Measurements from ENCODE around the gene CHAF1B.

CHAF1B gene

DNA sequence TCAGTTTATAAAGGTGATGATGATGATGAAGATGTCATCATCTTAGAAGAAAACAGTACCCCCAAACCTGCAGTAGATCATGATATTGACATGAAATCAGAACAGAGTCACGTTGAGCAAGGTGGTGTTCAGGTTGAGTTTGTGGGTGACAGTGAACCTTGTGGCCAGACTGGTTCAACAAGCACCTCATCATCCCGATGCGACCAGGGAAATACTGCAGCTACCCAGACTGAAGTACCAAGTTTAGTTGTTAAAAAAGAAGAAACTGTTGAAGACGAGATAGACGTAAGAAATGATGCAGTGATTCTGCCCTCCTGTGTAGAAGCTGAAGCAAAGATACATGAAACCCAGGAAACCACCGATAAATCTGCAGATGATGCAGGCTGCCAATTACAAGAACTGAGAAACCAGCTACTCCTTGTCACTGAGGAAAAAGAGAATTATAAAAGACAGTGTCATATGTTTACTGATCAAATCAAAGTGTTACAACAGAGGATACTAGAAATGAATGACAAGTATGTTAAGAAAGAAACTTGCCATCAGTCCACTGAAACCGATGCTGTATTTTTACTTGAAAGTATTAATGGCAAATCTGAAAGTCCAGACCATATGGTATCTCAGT, 16.0 kb upstream of the CHAF1B start:
- H3K27me3 ChIP-seq (ENCODE audit: control insufficient read depth in 3 of 3, insufficient read depth in 3 of 3, low read depth in 1 of 3, low read length in 3 of 3): no peaks in the 10 kb centered on the region
- H3K36me3 ChIP-seq (replicated peaks in 1 of 2; ENCODE audit: control insufficient read depth in 2 of 2, insufficient read depth in 2 of 2, low read length in 2 of 2): peaks cover 26 to 97% of the 10 kb centered on the region in 2 donors
- no peak overlapping the region for H3K4me3 ChIP-seq (ENCODE audit: low read length in 2 of 2)
- H2BK5ac ChIP-seq (ENCODE audit: low read length): no peak overlapping the region
- H2BK120ac ChIP-seq (ENCODE audit: low read depth, low read length): no peak overlapping the region
- H2BK12ac ChIP-seq (ENCODE audit: low read length): no peak overlapping the region
- no peak for DNase-seq (ENCODE audit: low spot score)
- no peak overlapping the region for H4K91ac ChIP-seq (ENCODE audit: low read depth, low read length, poor library complexity)
- no peak overlapping the region for H3K9ac ChIP-seq (ENCODE audit: low read depth, low read length, poor library complexity)
- no peak overlapping the region for H2AFZ ChIP-seq (ENCODE audit: low read length)
- no peaks in the 10 kb centered on the region for H3K9me3 ChIP-seq (replicated peaks in 1 of 2; ENCODE audit: control insufficient read depth in 2 of 2, insufficient read depth in 1 of 2, low read depth in 1 of 2, low read length in 2 of 2)
- no peak overlapping the region for H3K18ac ChIP-seq (ENCODE audit: low read length)
- H3K23ac ChIP-seq (ENCODE audit: low read depth, low read length, poor library complexity): no peak overlapping the region
- no peaks in the 10 kb centered on the region for H3K79me1 ChIP-seq (ENCODE audit: low read depth, low read length)
- H4K8ac ChIP-seq (ENCODE audit: low read depth, low read length): no peak overlapping the region
- no peak overlapping the region for H3K4ac ChIP-seq (ENCODE audit: low read length)
- no peak overlapping the region for H3K14ac ChIP-seq (ENCODE audit: low read length)
- H2AK5ac ChIP-seq (ENCODE audit: low read depth, low read length): no peak overlapping the region
- no CpG with 5 or more reads among the region's 7 CpGs for whole genome bisulfite sequencing, 2 donors (ENCODE audit: extremely low coverage in 2 of 2, insufficient read length in 2 of 2, insufficient replicate concordance in 1 of 2)
- H3K27ac ChIP-seq (replicated peaks; ENCODE audit: low read length): no peak overlapping the region
- no peaks in the 10 kb centered on the region for H3K4me1 ChIP-seq (ENCODE audit: control insufficient read depth in 2 of 2, insufficient read depth in 1 of 2, low read depth in 1 of 2, low read length in 2 of 2)
- H3K4me2 ChIP-seq (ENCODE audit: insufficient read depth, low read length, poor library complexity, severe bottlenecking): no peak overlapping the region
- H2BK15ac ChIP-seq (ENCODE audit: low read length): no peak overlapping the region

DNA sequence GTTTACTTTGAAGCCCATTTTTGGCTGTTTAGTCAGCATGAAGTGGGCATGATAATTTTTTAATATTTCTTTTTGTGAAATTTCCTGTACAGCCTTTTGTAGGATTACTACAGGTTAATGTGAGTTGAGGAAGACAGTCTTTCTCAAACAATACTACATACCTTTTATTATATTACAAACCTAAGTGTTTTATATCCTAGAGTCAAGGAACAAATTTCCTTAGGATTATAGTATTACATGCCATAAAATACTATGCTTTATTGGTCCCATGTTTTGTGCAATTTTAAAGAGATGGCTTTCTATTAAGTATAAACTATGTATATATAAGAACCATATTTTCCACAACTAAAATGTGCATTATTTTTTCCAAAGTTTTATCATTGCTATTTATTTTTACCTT, 9.2 kb upstream of the CHAF1B start:
- Histone ChIP-seq H3K4me3 (ENCODE audit: low read length in 2 of 2) (no peak overlapping the region), H3K18ac (ENCODE audit: low read length) (no peak overlapping the region), H3K14ac (ENCODE audit: low read length) (no peak overlapping the region), H3K79me1 (ENCODE audit: low read depth, low read length) (peaks cover 3% of the 10 kb centered on the region), H3K27me3 (ENCODE audit: control insufficient read depth in 3 of 3, insufficient read depth in 3 of 3, low read depth in 1 of 3, low read length in 3 of 3) (no peaks in the 10 kb centered on the region), H3K23ac (ENCODE audit: low read depth, low read length, poor library complexity) (no peak overlapping the region), H3K4me2 (ENCODE audit: insufficient read depth, low read length, poor library complexity, severe bottlenecking) (no peak overlapping the region), H2AFZ (ENCODE audit: low read length) (no peak overlapping the region), H2BK15ac (ENCODE audit: low read length) (no peak overlapping the region), H3K4me1 (ENCODE audit: control insufficient read depth in 2 of 2, insufficient read depth in 1 of 2, low read depth in 1 of 2, low read length in 2 of 2) (peaks cover 0 to 1% of the 10 kb centered on the region in 2 donors), H2BK12ac (ENCODE audit: low read length) (no peak overlapping the region), H4K8ac (ENCODE audit: low read depth, low read length) (no peak overlapping the region), H2AK5ac (ENCODE audit: low read depth, low read length) (no peak overlapping the region), H4K91ac (ENCODE audit: low read depth, low read length, poor library complexity) (no peak overlapping the region), H3K27ac (replicated peaks; ENCODE audit: low read length) (no peak overlapping the region), H3K36me3 (replicated peaks in 1 of 2; ENCODE audit: control insufficient read depth in 2 of 2, insufficient read depth in 2 of 2, low read length in 2 of 2) (peaks cover 18 to 76% of the 10 kb centered on the region in 2 donors), H2BK120ac (ENCODE audit: low read depth, low read length) (no peak overlapping the region), H3K9me3 (replicated peaks in 1 of 2; ENCODE audit: control insufficient read depth in 2 of 2, insufficient read depth in 1 of 2, low read depth in 1 of 2, low read length in 2 of 2) (no peaks in the 10 kb centered on the region), H3K9ac (ENCODE audit: low read depth, low read length, poor library complexity) (no peak overlapping the region), H2BK5ac (ENCODE audit: low read length) (no peak overlapping the region), H3K4ac (ENCODE audit: low read length) (no peak overlapping the region)
- no peak for DNase-seq (ENCODE audit: low spot score)

DNA sequence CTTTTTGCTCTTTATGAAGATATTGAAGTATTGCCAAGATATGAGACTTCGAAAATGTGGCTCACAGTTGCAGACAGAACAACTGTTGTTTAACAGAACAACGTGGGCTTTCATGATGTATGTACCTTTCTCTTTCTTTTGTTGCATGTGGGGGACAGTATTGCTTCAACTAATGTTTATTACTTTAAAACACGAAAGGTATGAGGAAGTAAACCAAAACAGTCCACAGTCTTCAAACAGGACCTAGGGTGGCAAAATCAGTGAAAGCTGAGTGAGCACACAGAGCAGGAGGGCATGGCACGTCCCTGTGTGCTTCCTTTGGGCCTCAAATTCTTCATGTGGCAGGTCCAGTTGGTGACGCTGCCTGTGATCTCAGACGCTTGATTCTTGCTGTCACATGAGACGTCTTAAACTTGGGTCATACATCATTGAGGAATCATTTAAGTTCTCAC, 7.8 kb upstream of the CHAF1B start:
- Histone ChIP-seq H3K4me3 (ENCODE audit: low read length in 2 of 2) (no peak overlapping the region), H3K18ac (ENCODE audit: low read length) (no peak overlapping the region), H3K27me3 (ENCODE audit: control insufficient read depth in 3 of 3, insufficient read depth in 3 of 3, low read depth in 1 of 3, low read length in 3 of 3) (no peaks in the 10 kb centered on the region), H2BK120ac (ENCODE audit: low read depth, low read length) (no peak overlapping the region), H3K9ac (ENCODE audit: low read depth, low read length, poor library complexity) (no peak overlapping the region), H3K9me3 (replicated peaks in 1 of 2; ENCODE audit: control insufficient read depth in 2 of 2, insufficient read depth in 1 of 2, low read depth in 1 of 2, low read length in 2 of 2) (no peaks in the 10 kb centered on the region), H3K36me3 (replicated peaks in 1 of 2; ENCODE audit: control insufficient read depth in 2 of 2, insufficient read depth in 2 of 2, low read length in 2 of 2) (peaks cover 13 to 62% of the 10 kb centered on the region in 2 donors), H2BK15ac (ENCODE audit: low read length) (no peak overlapping the region), H3K4me1 (ENCODE audit: control insufficient read depth in 2 of 2, insufficient read depth in 1 of 2, low read depth in 1 of 2, low read length in 2 of 2) (peaks cover 0 to 1% of the 10 kb centered on the region in 2 donors), H2AFZ (ENCODE audit: low read length) (no peak overlapping the region), H2AK5ac (ENCODE audit: low read depth, low read length) (no peak overlapping the region), H2BK5ac (ENCODE audit: low read length) (no peak overlapping the region), H3K14ac (ENCODE audit: low read length) (no peak overlapping the region), H2BK12ac (ENCODE audit: low read length) (no peak overlapping the region), H3K4me2 (ENCODE audit: insufficient read depth, low read length, poor library complexity, severe bottlenecking) (no peak overlapping the region), H4K8ac (ENCODE audit: low read depth, low read length) (no peak overlapping the region), H3K4ac (ENCODE audit: low read length) (no peak overlapping the region), H3K27ac (replicated peaks; ENCODE audit: low read length) (no peak overlapping the region), H3K23ac (ENCODE audit: low read depth, low read length, poor library complexity) (no peak overlapping the region), H4K91ac (ENCODE audit: low read depth, low read length, poor library complexity) (no peak overlapping the region), H3K79me1 (ENCODE audit: low read depth, low read length) (peaks cover 3% of the 10 kb centered on the region)
- no CpG with 5 or more reads among the region's 7 CpGs for WGBS, 2 donors (ENCODE audit: extremely low coverage in 2 of 2, insufficient read length in 2 of 2, insufficient replicate concordance in 1 of 2)
- DNase-seq (ENCODE audit: low spot score): no peak

DNA sequence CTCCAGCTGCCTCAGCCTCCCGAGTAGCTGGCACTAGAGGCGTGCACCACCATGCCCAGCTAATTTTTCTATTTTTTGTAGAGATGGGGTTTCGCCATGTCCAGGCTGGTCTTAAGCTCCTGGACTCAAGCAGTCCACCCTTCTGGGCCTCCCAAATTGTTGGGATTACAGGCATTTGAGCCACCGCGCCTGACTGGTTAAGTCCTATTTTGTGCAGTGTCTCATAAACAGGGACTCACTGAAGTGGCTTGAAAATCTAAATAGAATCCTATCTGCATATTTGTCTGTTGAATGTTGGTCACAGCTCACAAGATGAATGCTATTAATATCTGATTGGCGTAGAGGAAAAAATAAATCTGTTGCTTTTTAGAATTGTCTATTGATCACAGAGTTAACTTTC, 5.9 kb upstream of the CHAF1B start:
- no peaks in the 10 kb centered on the region for H3K27me3 ChIP-seq (ENCODE audit: control insufficient read depth in 3 of 3, insufficient read depth in 3 of 3, low read depth in 1 of 3, low read length in 3 of 3)
- no peak overlapping the region for H2AK5ac ChIP-seq (ENCODE audit: low read depth, low read length)
- no peak overlapping the region for H2BK5ac ChIP-seq (ENCODE audit: low read length)
- H3K23ac ChIP-seq (ENCODE audit: low read depth, low read length, poor library complexity): no peak overlapping the region
- H2AFZ ChIP-seq (ENCODE audit: low read length): no peak overlapping the region
- no peak overlapping the region for H4K8ac ChIP-seq (ENCODE audit: low read depth, low read length)
- H3K4ac ChIP-seq (ENCODE audit: low read length): no peak overlapping the region
- H3K36me3 ChIP-seq (replicated peaks in 1 of 2; ENCODE audit: control insufficient read depth in 2 of 2, insufficient read depth in 2 of 2, low read length in 2 of 2): peaks cover 11 to 45% of the 10 kb centered on the region in 2 donors
- H3K14ac ChIP-seq (ENCODE audit: low read length): no peak overlapping the region
- H3K27ac ChIP-seq (replicated peaks; ENCODE audit: low read length): peak overlapping the region; percentile 25
- no peak overlapping the region for H3K4me3 ChIP-seq (ENCODE audit: low read length in 2 of 2)
- H2BK120ac ChIP-seq (ENCODE audit: low read depth, low read length): no peak overlapping the region
- no peak overlapping the region for H2BK12ac ChIP-seq (ENCODE audit: low read length)
- H3K79me1 ChIP-seq (ENCODE audit: low read depth, low read length): peaks cover 3% of the 10 kb centered on the region
- no peaks in the 10 kb centered on the region for H3K9me3 ChIP-seq (replicated peaks in 1 of 2; ENCODE audit: control insufficient read depth in 2 of 2, insufficient read depth in 1 of 2, low read depth in 1 of 2, low read length in 2 of 2)
- H3K18ac ChIP-seq (ENCODE audit: low read length): no peak overlapping the region
- H4K91ac ChIP-seq (ENCODE audit: low read depth, low read length, poor library complexity): no peak overlapping the region
- H2BK15ac ChIP-seq (ENCODE audit: low read length): no peak overlapping the region
- no peak overlapping the region for H3K4me2 ChIP-seq (ENCODE audit: insufficient read depth, low read length, poor library complexity, severe bottlenecking)
- no CpG with 5 or more reads among the region's 6 CpGs for WGBS, 2 donors (ENCODE audit: extremely low coverage in 2 of 2, insufficient read length in 2 of 2, insufficient replicate concordance in 1 of 2)
- DNase-seq (ENCODE audit: low spot score): no peak
- no peak overlapping the region for H3K9ac ChIP-seq (ENCODE audit: low read depth, low read length, poor library complexity)
- peaks cover 0 to 1% of the 10 kb centered on the region in 2 donors for H3K4me1 ChIP-seq (ENCODE audit: control insufficient read depth in 2 of 2, insufficient read depth in 1 of 2, low read depth in 1 of 2, low read length in 2 of 2)

Data from neuronal stem cell (in vitro differentiated cells).